Chondrocyte (in vitro differentiated cells): ENCODE measurements around the gene CRHR2. TPM values are rescaled to one million over a fixed set of nuclear protein-coding genes. Genes with fewer than 3 reads are reported as not detected.

Experiments used
- DNase-seq: peaks from one replicate; pipeline ENCODE4 v3.0.0; 2021; ENCODE audit warnings: mixed read lengths, low spot score
- H3K27ac Mint-ChIP-seq: one replicate; pipeline ENCODE4 v1.8.0; 2021; ENCODE audit warnings: mild to moderate bottlenecking, moderate library complexity, mixed read lengths; ENCODE audit not compliant: unreplicated experiment
- H3K27me3 Mint-ChIP-seq: 2 replicates; pipeline ENCODE4 v1.8.0; 2021; ENCODE audit warnings: low read depth, mixed read lengths
- H3K36me3 Mint-ChIP-seq: 2 replicates; pipeline ENCODE4 v1.8.0; 2021; ENCODE audit warnings: low read depth, mixed read lengths
- H3K4me1 Mint-ChIP-seq: 2 replicates; pipeline ENCODE4 v1.8.0; 2021; ENCODE audit warnings: low read depth, mild to moderate bottlenecking, mixed read lengths
- H3K4me3 Mint-ChIP-seq: one replicate; pipeline ENCODE4 v1.8.0; 2021; ENCODE audit warnings: mild to moderate bottlenecking, moderate library complexity, mixed read lengths; ENCODE audit not compliant: unreplicated experiment
- H3K9me3 Mint-ChIP-seq: 2 replicates; pipeline ENCODE4 v1.8.0; 2021; ENCODE audit warnings: low read depth, mixed read lengths
- CTCF ChIP-seq: fragments of 200-600 bp; sonication (generic); IDR thresholded peaks from 2 replicates; pipeline ENCODE4 v1.5.0; 2021; ENCODE audit warnings: antibody characterized with exemption, mild to moderate bottlenecking, moderate library complexity
- total RNA-seq: library from RNA; stranded (reverse); gene quantifications from 3 replicates; pipeline ENCODE4 v1.2.1, GENCODE V29; 2021

CRHR2 gene
- total RNA-seq, 1 donor from 2014 or later: not detected

DNA sequence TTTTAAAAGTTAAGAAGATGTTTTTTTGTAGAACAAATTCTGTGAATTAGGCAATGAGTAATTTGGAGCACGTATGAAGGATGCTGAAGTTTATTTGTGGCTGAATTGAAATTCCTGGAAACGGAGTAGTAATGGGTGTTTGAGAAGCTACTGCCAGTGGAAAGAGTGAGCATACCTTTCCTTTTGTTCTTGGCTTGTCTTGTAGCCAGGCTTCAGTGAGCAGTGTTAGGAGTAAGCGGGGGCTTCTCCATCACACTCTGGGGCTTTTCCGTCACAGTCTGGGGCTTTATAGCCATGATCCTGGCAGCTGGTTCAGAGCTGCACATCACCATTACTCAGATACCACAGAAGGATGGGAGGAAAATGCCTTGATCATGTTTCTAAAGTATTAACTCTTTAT is 55.2 kb downstream of the CRHR2 start:
- peaks cover 53% of the 10 kb centered on the region for H3K36me3 Mint-ChIP-seq

GRCh38 chr7:30625283-30625682 is 57.0 kb downstream of the CRHR2 start:
- H3K4me1 Mint-ChIP-seq: peaks cover 9% of the 10 kb centered on the region
- H3K27me3 Mint-ChIP-seq: no peaks in the 10 kb centered on the region
- peak; percentile 45 for TF ChIP-seq CTCF
- DNase-seq: no peak
- H3K27ac Mint-ChIP-seq: peak overlapping the region; percentile 57
- H3K36me3 Mint-ChIP-seq: peaks cover 56% of the 10 kb centered on the region
- H3K9me3 Mint-ChIP-seq: no peaks in the 10 kb centered on the region
- H3K4me3 Mint-ChIP-seq: no peak overlapping the region

More for the DNA sequence above, 55.2 kb downstream of the CRHR2 start:
- Mint-ChIP-seq H3K9me3 (no peaks in the 10 kb centered on the region), H3K4me3 (no peak overlapping the region), H3K4me1 (peaks cover 9% of the 10 kb centered on the region), H3K27me3 (no peaks in the 10 kb centered on the region), H3K27ac (peak overlapping the region; percentile 59)
- no peak for TF ChIP-seq CTCF
- DNase-seq: no peak

- Mint-ChIP-seq H3K36me3 (peaks cover 56% of the 10 kb centered on the region), H3K27ac (peak overlapping the region; percentile 27), H3K9me3 (no peaks in the 10 kb centered on the region), H3K4me3 (no peak overlapping the region), H3K27me3 (no peaks in the 10 kb centered on the region), H3K4me1 (peaks cover 31% of the 10 kb centered on the region)
- no peak for TF ChIP-seq CTCF
- DNase-seq: no peak
Observed at GRCh38 chr7:30618961-30619360, 63.3 kb downstream of the CRHR2 start.

GRCh38 chr7:30618080-30618676 is 64.1 kb downstream of the CRHR2 start:
- no peak for TF ChIP-seq CTCF
- H3K4me1 Mint-ChIP-seq: peaks cover 32% of the 10 kb centered on the region
- no peaks in the 10 kb centered on the region for H3K27me3 Mint-ChIP-seq
- no peak for DNase-seq
- H3K36me3 Mint-ChIP-seq: peaks cover 59% of the 10 kb centered on the region
- H3K4me3 Mint-ChIP-seq: no peak overlapping the region
- peak overlapping the region; percentile 42 for H3K27ac Mint-ChIP-seq
- H3K9me3 Mint-ChIP-seq: no peaks in the 10 kb centered on the region

DNA sequence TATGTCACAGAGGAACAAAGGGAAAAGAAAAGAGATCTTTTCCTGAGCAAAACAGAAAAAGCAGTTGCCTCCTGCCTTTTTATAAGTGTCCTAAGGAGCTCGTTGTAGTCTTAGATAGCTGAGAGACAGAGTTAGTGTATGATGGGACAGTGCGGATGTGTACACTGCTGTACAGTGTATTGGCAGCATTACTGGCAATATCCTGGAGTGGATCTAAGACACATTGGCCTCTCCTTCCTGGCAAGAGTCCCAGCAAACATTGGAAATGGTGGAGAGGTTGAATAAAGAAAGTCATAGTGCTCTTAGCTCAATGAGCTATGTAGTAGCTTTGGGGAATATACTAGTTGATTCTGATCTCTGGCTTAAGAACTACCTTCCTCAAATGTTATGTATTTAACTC is 64.9 kb downstream of the CRHR2 start:
- TF ChIP-seq CTCF: no peak
- Mint-ChIP-seq H3K27me3 (no peaks in the 10 kb centered on the region), H3K36me3 (peaks cover 62% of the 10 kb centered on the region), H3K4me1 (peaks cover 40% of the 10 kb centered on the region), H3K9me3 (no peaks in the 10 kb centered on the region), H3K4me3 (no peak overlapping the region), H3K27ac (peak overlapping the region; percentile 43)
- DNase-seq: no peak
